WERI-Rb-1 (cell line): ENCODE data around the gene SRSF4.

Experiments used
- DNase-seq: peaks from one replicate; pipeline ENCODE4 v3.0.0-alpha.2; 2020
- H3K27ac ChIP-seq: fragments of 250-450 bp; sonication (Bioruptor Pico); 2 replicates; pipeline ENCODE4 v1.5.1; 2020; ENCODE audit warnings: mild to moderate bottlenecking, moderate library complexity
- H3K27me3 ChIP-seq: fragments of 250-450 bp; sonication (Bioruptor Pico); 2 replicates; pipeline ENCODE4 v1.5.1; 2021; ENCODE audit warnings: mild to moderate bottlenecking, low read depth, moderate library complexity; ENCODE audit not compliant: insufficient read depth, severe bottlenecking
- H3K36me3 ChIP-seq: fragments of 250-450 bp; sonication (Bioruptor Pico); 2 replicates; pipeline ENCODE4 v1.5.1; 2020; ENCODE audit warnings: mild to moderate bottlenecking, moderate library complexity
- H3K4me3 ChIP-seq: 2 replicates; pipeline ENCODE4 v1.5.1; 2011; ENCODE audit warnings: low read depth, mild to moderate bottlenecking, control low read depth, low read length
- H3K9me3 ChIP-seq: fragments of 250-450 bp; sonication (Bioruptor Pico); 2 replicates; pipeline ENCODE4 v1.5.1; 2021; ENCODE audit warnings: mild to moderate bottlenecking, moderate library complexity; ENCODE audit not compliant: severe bottlenecking
- CTCF ChIP-seq: IDR thresholded peaks from 2 replicates; pipeline ENCODE4 v1.5.1; 2011; ENCODE audit warnings: low read depth, mild to moderate bottlenecking, control low read depth, inconsistent platforms, low read length

The SRSF4 gene

GRCh38 chr1:29122682-29123052 lies 59.0 kb downstream of the SRSF4 start:
- DNase-seq, result no peak
- Histone ChIP-seq H3K36me3 (peaks cover 11% of the 10 kb centered on the region), H3K4me3 (no peak overlapping the region), H3K9me3 (no peaks in the 10 kb centered on the region), H3K27ac (no peak overlapping the region), H3K27me3 (peaks cover 25% of the 10 kb centered on the region)
- no peak for TF ChIP-seq CTCF

GRCh38 chr1:29121936-29122681 lies 59.6 kb downstream of the SRSF4 start:
- Histone ChIP-seq H3K27me3 (peaks cover 25% of the 10 kb centered on the region), H3K27ac (no peak overlapping the region), H3K9me3 (no peaks in the 10 kb centered on the region), H3K36me3 (peaks cover 17% of the 10 kb centered on the region), H3K4me3 (peak overlapping the region; percentile 43)
- DNase-seq, result peak; percentile 35
- no peak for TF ChIP-seq CTCF

- TF ChIP-seq CTCF, result no peak
- H3K36me3 ChIP-seq, result peaks cover 23% of the 10 kb centered on the region
- H3K27ac ChIP-seq, result no peak overlapping the region
- peak; percentile 56 for DNase-seq
- peaks cover 25% of the 10 kb centered on the region for H3K27me3 ChIP-seq
- H3K9me3 ChIP-seq, result no peaks in the 10 kb centered on the region
- peak overlapping the region; percentile 43 for H3K4me3 ChIP-seq
Measured at GRCh38 chr1:29121516-29121935, 60.2 kb downstream of the SRSF4 start.

- Histone ChIP-seq H3K27ac (no peak overlapping the region), H3K9me3 (no peaks in the 10 kb centered on the region), H3K27me3 (peaks cover 25% of the 10 kb centered on the region), H3K4me3 (no peak overlapping the region), H3K36me3 (peaks cover 27% of the 10 kb centered on the region)
- peak; percentile 78 for DNase-seq
- peak; percentile 90 for TF ChIP-seq CTCF
Measured at GRCh38 chr1:29120947-29121485, 60.7 kb downstream of the SRSF4 start.

- no peak for TF ChIP-seq CTCF
- Histone ChIP-seq H3K27ac (no peak overlapping the region), H3K27me3 (peaks cover 25% of the 10 kb centered on the region), H3K9me3 (no peaks in the 10 kb centered on the region), H3K36me3 (peaks cover 33% of the 10 kb centered on the region), H3K4me3 (no peak overlapping the region)
- no peak for DNase-seq
Measured at GRCh38 chr1:29120367-29120766, 61.3 kb downstream of the SRSF4 start.
